Effector CD8-positive, alpha-beta T cell (primary cell): ENCODE data around the gene TMEM255B.

ENCODE experiments used
- DNase-seq: peaks from one replicate; lab custom pipeline; 2025; lab: John Stamatoyannopoulos, UW

Gene TMEM255B

GRCh38 chr13:113767366-113767765, 8.3 kb downstream of the TMEM255B start:
- DNase-seq = no peak

GRCh38 chr13:113768018-113768905, 9.2 kb downstream of the TMEM255B start:
- no peak for DNase-seq

- no peak for DNase-seq
These were observed 10.1 kb downstream of the TMEM255B start for GRCh38 chr13:113769106-113769505.

GRCh38 chr13:113769881-113770280, 10.9 kb downstream of the TMEM255B start:
- DNase-seq = no peak

GRCh38 chr13:113770441-113770840, 11.4 kb downstream of the TMEM255B start:
- DNase-seq = no peak

- DNase-seq = no peak
These were observed 11.9 kb downstream of the TMEM255B start for GRCh38 chr13:113770937-113771336.

- DNase-seq = no peak
These were observed 12.8 kb downstream of the TMEM255B start for GRCh38 chr13:113771709-113772331.

GRCh38 chr13:113774177-113775107, 15.4 kb downstream of the TMEM255B start:
- no peak for DNase-seq

- DNase-seq = no peak
These were observed 16.6 kb downstream of the TMEM255B start for GRCh38 chr13:113775451-113776145.

- no peak for DNase-seq
These were observed 17.5 kb downstream of the TMEM255B start for GRCh38 chr13:113776231-113777125.

GRCh38 chr13:113777311-113778260, 18.6 kb downstream of the TMEM255B start:
- DNase-seq = no peak

GRCh38 chr13:113781571-113781970, 22.5 kb downstream of the TMEM255B start:
- DNase-seq = no peak

GRCh38 chr13:113782472-113782871, 23.4 kb downstream of the TMEM255B start:
- no peak for DNase-seq

- DNase-seq = no peak
These were observed 24.3 kb downstream of the TMEM255B start for GRCh38 chr13:113783200-113783881.

- no peak for DNase-seq
These were observed 25.1 kb downstream of the TMEM255B start for GRCh38 chr13:113783966-113784644.

- DNase-seq = no peak
These were observed 25.6 kb downstream of the TMEM255B start for GRCh38 chr13:113784645-113785024.

- DNase-seq = no peak
These were observed 26.3 kb downstream of the TMEM255B start for GRCh38 chr13:113785051-113786010.
